PC-9 (cell line): Measurements from ENCODE around the gene LRCOL1. TPM values are rescaled to one million over a fixed set of nuclear protein-coding genes. Genes with fewer than 3 reads are reported as not detected.

Experiments
- BruUV-seq: library from RNA; stranded (reverse); fragments of 400-500 nt; replicated peaks from 2 replicates; lab custom pipeline; 2021; lab: Mats Ljungman, UMichigan
- CTCF ChIA-PET: fragments of 300-600 bp; sonication (Branson Sonifier 250); formaldehyde crosslinking; loops from one replicate; lab custom pipeline; 2022; ENCODE audit warnings: antibody characterized with exemption; lab: Charles Lee
- POLR2A ChIA-PET: fragments of 300-600 bp; sonication (Branson Sonifier 250); formaldehyde crosslinking; loops from one replicate; lab custom pipeline; 2022; ENCODE audit warnings: antibody characterized with exemption; ENCODE audit not compliant: unreplicated experiment; lab: Charles Lee
- DNase-seq, 2 experiments: peaks; one replicate each; pipeline versions ENCODE4 v3.0.0 to v3.0.0-alpha.2; 2015 to 2022; ENCODE audit warnings: mixed read lengths in 1 of 2
- H2AFZ ChIP-seq: fragments of 200-600 bp; sonication (generic); 2 replicates; pipeline ENCODE4 v1.8.1; 2017; ENCODE audit warnings: antibody characterized with exemption
- H3F3A ChIP-seq: fragments of 200-600 bp; sonication (generic); 2 replicates; pipeline ENCODE4 v1.8.1; 2017; ENCODE audit warnings: antibody characterized with exemption, mild to moderate bottlenecking, low read depth; ENCODE audit not compliant: insufficient read depth
- H3K27ac ChIP-seq: fragments of 200-600 bp; sonication (generic); 2 replicates; pipeline ENCODE4 v1.6.1; 2016; ENCODE audit warnings: mixed run types
- H3K27me3 ChIP-seq: fragments of 200-600 bp; sonication (generic); 2 replicates; pipeline ENCODE4 v1.6.1; 2016; ENCODE audit warnings: low read depth, mixed run types; ENCODE audit not compliant: insufficient read depth
- H3K36me3 ChIP-seq: fragments of 200-600 bp; sonication (generic); 2 replicates; pipeline ENCODE4 v1.6.1; 2016; ENCODE audit warnings: low read depth, mixed run types
- H3K4me1 ChIP-seq: fragments of 200-600 bp; sonication (generic); replicated peaks from 2 replicates; pipeline ENCODE4 v1.6.1; 2016; ENCODE audit warnings: mixed run types; ENCODE audit not compliant: insufficient read depth
- H3K4me2 ChIP-seq: fragments of 200-600 bp; sonication (generic); 2 replicates; pipeline ENCODE4 v1.6.1; 2017; ENCODE audit warnings: mixed run types
- H3K4me3 ChIP-seq: fragments of 200-600 bp; sonication (generic); 2 replicates; pipeline ENCODE4 v1.6.1; 2016; ENCODE audit warnings: mixed run types
- H3K79me2 ChIP-seq: fragments of 200-600 bp; sonication (generic); 2 replicates; pipeline ENCODE4 v1.6.1; 2017; ENCODE audit warnings: low read depth, mixed run types
- H3K9me2 ChIP-seq: fragments of 200-600 bp; sonication (generic); 2 replicates; pipeline ENCODE4 v1.8.1; 2017; ENCODE audit warnings: mild to moderate bottlenecking; ENCODE audit not compliant: insufficient read depth
- H3K9me3 ChIP-seq: fragments of 200-600 bp; sonication (generic); 2 replicates; pipeline ENCODE4 v1.8.1; 2016; ENCODE audit warnings: low read depth; ENCODE audit not compliant: insufficient read depth
- H4K20me1 ChIP-seq: fragments of 200-600 bp; sonication (generic); 2 replicates; pipeline ENCODE4 v1.8.1; 2017; ENCODE audit not compliant: insufficient read depth
- CTCF ChIP-seq: fragments of 200-600 bp; sonication (generic); conservative IDR thresholded peaks from 2 replicates; pipeline ENCODE4 v1.6.1; 2017; ENCODE audit warnings: mixed run types, antibody characterized with exemption, mild to moderate bottlenecking, moderate library complexity
- EZH2 ChIP-seq: fragments of 200-600 bp; sonication (generic); IDR thresholded peaks from 2 replicates; pipeline ENCODE4 v1.8.0; 2017; ENCODE audit warnings: antibody characterized with exemption, low read depth
- intact Hi-C: fragments of 100-400 bp; cut with micrococcal nuclease; formaldehyde crosslinking; loops from one replicate; pipeline ENCODE4 v1.10.0; 2022; ENCODE audit not compliant: unreplicated experiment
- total RNA-seq: library from RNA; stranded (reverse); gene quantifications from 2 replicates; pipeline ENCODE4 v1.2.3, GENCODE V29; 2021

LRCOL1 gene
- total RNA-seq, 1 experiment from 2014 or later, result not detected

- Histone ChIP-seq H3K4me2 (peak overlapping the region; percentile 88), H3K79me2 (peaks cover 7% of the 10 kb centered on the region; the same call in 1 of the 2 replicates), H3K27ac (no peak overlapping the region), H2AFZ (peak overlapping the region; percentile 84; the same call in 1 of the 2 replicates), H3K4me3 (peak overlapping the region; percentile 70), H3K36me3 (no peaks in the 10 kb centered on the region), H3K9me3 (no peaks in the 10 kb centered on the region), H3K4me1 (no peaks in the 10 kb centered on the region), H3K9me2 (no peaks in the 10 kb centered on the region), H3F3A (peaks cover 9% of the 10 kb centered on the region; the same call in 1 of the 2 replicates), H3K27me3 (no peaks in the 10 kb centered on the region), H4K20me1 (peaks cover 33% of the 10 kb centered on the region)
- ChIA-PET CTCF (no interaction called here), POLR2A (interaction anchor here (0.6 kb wide), 1 partner anchor 129 kb away, joined by 13 read pairs; no protein-coding TSS in a partner anchor)
- TF ChIP-seq EZH2 (no peak), CTCF (no peak)
- intact Hi-C loops, result loop anchor here (5.0 kb wide), 2 partner anchors 38 to 408 kb away; no protein-coding TSS in a partner anchor
- no TSS peak for BruUV-seq
- peak in 1 of 2 experiments; percentile 58 for DNase-seq
Observed at GRCh38 chr12:132559652-132560363, 50.6 kb downstream of the LRCOL1 start.

- no TSS peak for BruUV-seq
- DNase-seq, result no peak
- ChIA-PET CTCF (no interaction called here), POLR2A (no interaction called here)
- intact Hi-C loops, result no loop called here
- H3K79me2 ChIP-seq, result peaks cover 7% of the 10 kb centered on the region; the same call in 1 of the 2 replicates
- H3K4me3 ChIP-seq, result peak overlapping the region; percentile 64; the same call in 1 of the 2 replicates
- TF ChIP-seq EZH2 (no peak), CTCF (no peak)
- H3K4me1 ChIP-seq, result no peaks in the 10 kb centered on the region
- no peaks in the 10 kb centered on the region for H3K27me3 ChIP-seq
- H4K20me1 ChIP-seq, result peaks cover 31% of the 10 kb centered on the region
- H3F3A ChIP-seq, result peaks cover 9% of the 10 kb centered on the region; the same call in 1 of the 2 replicates
- H3K9me3 ChIP-seq, result no peaks in the 10 kb centered on the region
- no peak overlapping the region for H3K27ac ChIP-seq
- no peak overlapping the region for H2AFZ ChIP-seq
- no peaks in the 10 kb centered on the region for H3K9me2 ChIP-seq
- peak overlapping the region; percentile 88 for H3K4me2 ChIP-seq
- H3K36me3 ChIP-seq, result no peaks in the 10 kb centered on the region
Observed at GRCh38 chr12:132558861-132559623, 51.3 kb downstream of the LRCOL1 start.

GRCh38 chr12:132558042-132558856 is 52.1 kb downstream of the LRCOL1 start:
- Histone ChIP-seq H4K20me1 (peaks cover 30% of the 10 kb centered on the region), H3K36me3 (no peaks in the 10 kb centered on the region), H3K9me3 (no peaks in the 10 kb centered on the region), H2AFZ (no peak overlapping the region), H3K4me1 (no peaks in the 10 kb centered on the region), H3K4me3 (no peak overlapping the region), H3K27ac (no peak overlapping the region), H3F3A (peaks cover 9% of the 10 kb centered on the region; the same call in 1 of the 2 replicates), H3K4me2 (no peak overlapping the region), H3K79me2 (peaks cover 7% of the 10 kb centered on the region; the same call in 1 of the 2 replicates), H3K27me3 (no peaks in the 10 kb centered on the region), H3K9me2 (no peaks in the 10 kb centered on the region)
- DNase-seq, result no peak
- CTCF ChIA-PET, result no interaction called here
- BruUV-seq, result no TSS peak
- POLR2A ChIA-PET, result no interaction called here
- intact Hi-C loops, result no loop called here
- no peak for TF ChIP-seq EZH2
- no peak for TF ChIP-seq CTCF
